ENCODE results near the gene CEP63. TPM values are rescaled to one million over a fixed set of nuclear protein-coding genes. Genes with fewer than 3 reads are reported as not detected.

Gene CEP63
- 8.8 and 21.4 TPM in 2 replicates for total RNA-seq

DNA sequence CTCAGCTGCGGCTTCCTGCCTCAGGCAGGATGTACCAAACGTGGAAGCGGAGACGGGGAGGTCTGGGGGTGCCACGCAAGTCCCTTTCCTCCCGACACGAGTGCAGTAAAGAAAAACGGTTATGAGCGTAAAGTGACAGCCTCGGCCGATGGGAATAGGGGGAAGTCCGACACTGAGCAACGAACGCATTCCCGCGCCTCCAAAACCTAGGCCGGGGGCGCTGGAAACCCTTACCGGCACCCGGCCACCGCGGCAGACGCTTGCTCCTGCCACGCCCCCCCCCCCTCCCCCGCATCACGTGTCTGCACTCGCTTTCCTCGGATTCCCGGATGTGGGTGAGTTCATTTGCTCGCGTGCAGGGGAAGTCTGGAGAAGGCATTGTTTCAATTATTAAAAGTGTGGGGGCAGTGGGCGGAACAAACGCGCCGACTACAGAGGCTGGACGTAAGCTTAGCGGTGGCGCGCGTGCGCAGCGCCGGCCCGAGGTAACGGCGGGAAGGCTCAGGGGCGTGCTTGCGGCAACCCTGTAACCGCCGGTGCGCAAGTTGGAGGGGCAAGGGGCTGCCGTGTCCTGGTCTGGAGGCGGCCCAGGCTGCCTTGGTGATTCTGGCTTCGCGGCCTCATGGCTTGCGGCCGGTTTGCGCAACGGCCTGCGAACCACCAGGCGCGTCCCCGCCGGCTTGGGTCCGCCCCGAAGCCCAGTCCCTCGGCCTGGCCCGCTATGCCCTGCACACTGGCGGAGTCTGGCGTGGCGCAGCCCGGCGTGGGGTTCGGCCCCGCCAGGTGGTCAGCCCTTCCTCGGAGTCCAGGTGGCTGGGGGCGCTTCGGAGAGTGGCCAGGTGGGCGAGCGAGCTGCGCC lies at the start of gene CEP63, which contains the start of gene ANAPC13:
Gene CEP63 (plus strand): TSS at position 340 of the 859 bp plus-strand sequence. CDS start 9,264 bp downstream, outside the sequence.
Gene ANAPC13 (minus strand): TSS at position 268 of the 859 bp plus-strand sequence. CDS start 3,081 bp downstream, outside the sequence.

Other genes starting within 250 kb of the CEP63 start
- gene RYK, start 235.2 kb upstream of the CEP63 start, total RNA-seq, result 50.9 and 59.9 TPM in 2 replicates
- gene AMOTL2, start 111.6 kb upstream of the CEP63 start, total RNA-seq, result 163 and 193 TPM in 2 replicates
- 78.2 and 123 TPM in 2 replicates for gene ANAPC13, start 72 bp upstream of the CEP63 start, total RNA-seq
- 0.32 TPM in 1 of 2 replicates, not detected in the other for gene KY, start 165.0 kb downstream of the CEP63 start, total RNA-seq